Endothelial cell (in vitro differentiated cells): Measurements from ENCODE around the gene GALNT17. TPM values are rescaled to one million over a fixed set of nuclear protein-coding genes. Genes with fewer than 3 reads are reported as not detected.

Experiments
- DNase-seq: peaks from one replicate; pipeline ENCODE4 v3.0.0; 2021; ENCODE audit warnings: low spot score
- H3K27ac Mint-ChIP-seq: one replicate; pipeline ENCODE4 v1.8.0; 2021; ENCODE audit warnings: mixed read lengths, inconsistent platforms; ENCODE audit not compliant: unreplicated experiment
- H3K27me3 Mint-ChIP-seq: one replicate; pipeline ENCODE4 v1.8.0; 2021; ENCODE audit warnings: mild to moderate bottlenecking, moderate library complexity, mixed read lengths, inconsistent platforms; ENCODE audit not compliant: unreplicated experiment
- H3K36me3 Mint-ChIP-seq: one replicate; pipeline ENCODE4 v1.8.0; 2021; ENCODE audit warnings: mild to moderate bottlenecking, low read depth, mixed read lengths, inconsistent platforms; ENCODE audit not compliant: unreplicated experiment
- H3K4me1 Mint-ChIP-seq: one replicate; pipeline ENCODE4 v1.8.0; 2021; ENCODE audit warnings: mild to moderate bottlenecking, mixed read lengths, inconsistent platforms; ENCODE audit not compliant: unreplicated experiment
- H3K4me3 Mint-ChIP-seq: one replicate; pipeline ENCODE4 v1.8.0; 2021; ENCODE audit warnings: mild to moderate bottlenecking, mixed read lengths, inconsistent platforms; ENCODE audit not compliant: unreplicated experiment
- H3K9me3 Mint-ChIP-seq: one replicate; pipeline ENCODE4 v1.8.0; 2021; ENCODE audit warnings: mixed read lengths, inconsistent platforms; ENCODE audit not compliant: unreplicated experiment
- total RNA-seq: library from RNA; stranded (reverse); fragmentation: NEBNext Ultra II Directional; extraction: Animal tissue kit (Norgen Biotek cat#: 25700); gene quantifications from one replicate; pipeline ENCODE4 v1.2.1, GENCODE V29; 2021; ENCODE audit not compliant: unreplicated experiment
- TF ChIP-seq, protein P1 (sequence below): fragments of 200-600 bp; sonication (generic); IDR thresholded peaks from one replicate; pipeline ENCODE4 v1.5.0; 2021; ENCODE audit warnings: antibody characterized with exemption; ENCODE audit not compliant: unreplicated experiment

Gene GALNT17
- total RNA-seq, 1 donor from 2014 or later = 0.38 TPM

- H3K4me1 Mint-ChIP-seq = no peaks in the 10 kb centered on the region
- H3K9me3 Mint-ChIP-seq = peaks cover 18% of the 10 kb centered on the region
- no peak for DNase-seq
- H3K27ac Mint-ChIP-seq = no peak overlapping the region
- H3K36me3 Mint-ChIP-seq = peaks cover 5% of the 10 kb centered on the region
- TF ChIP-seq, protein P1, sequence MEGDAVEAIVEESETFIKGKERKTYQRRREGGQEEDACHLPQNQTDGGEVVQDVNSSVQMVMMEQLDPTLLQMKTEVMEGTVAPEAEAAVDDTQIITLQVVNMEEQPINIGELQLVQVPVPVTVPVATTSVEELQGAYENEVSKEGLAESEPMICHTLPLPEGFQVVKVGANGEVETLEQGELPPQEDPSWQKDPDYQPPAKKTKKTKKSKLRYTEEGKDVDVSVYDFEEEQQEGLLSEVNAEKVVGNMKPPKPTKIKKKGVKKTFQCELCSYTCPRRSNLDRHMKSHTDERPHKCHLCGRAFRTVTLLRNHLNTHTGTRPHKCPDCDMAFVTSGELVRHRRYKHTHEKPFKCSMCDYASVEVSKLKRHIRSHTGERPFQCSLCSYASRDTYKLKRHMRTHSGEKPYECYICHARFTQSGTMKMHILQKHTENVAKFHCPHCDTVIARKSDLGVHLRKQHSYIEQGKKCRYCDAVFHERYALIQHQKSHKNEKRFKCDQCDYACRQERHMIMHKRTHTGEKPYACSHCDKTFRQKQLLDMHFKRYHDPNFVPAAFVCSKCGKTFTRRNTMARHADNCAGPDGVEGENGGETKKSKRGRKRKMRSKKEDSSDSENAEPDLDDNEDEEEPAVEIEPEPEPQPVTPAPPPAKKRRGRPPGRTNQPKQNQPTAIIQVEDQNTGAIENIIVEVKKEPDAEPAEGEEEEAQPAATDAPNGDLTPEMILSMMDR = no peak
- H3K4me3 Mint-ChIP-seq = no peak overlapping the region
- H3K27me3 Mint-ChIP-seq = no peaks in the 10 kb centered on the region
Measured at GRCh38 chr7:71348821-71349681, 217.1 kb downstream of the GALNT17 start.

GRCh38 chr7:71349682-71350481, 217.9 kb downstream of the GALNT17 start:
- DNase-seq = no peak
- Mint-ChIP-seq H3K9me3 (peaks cover 18% of the 10 kb centered on the region), H3K27ac (no peak overlapping the region), H3K27me3 (no peaks in the 10 kb centered on the region), H3K4me3 (no peak overlapping the region), H3K4me1 (no peaks in the 10 kb centered on the region), H3K36me3 (peaks cover 5% of the 10 kb centered on the region)
- TF ChIP-seq, protein P1 = no peak

DNA sequence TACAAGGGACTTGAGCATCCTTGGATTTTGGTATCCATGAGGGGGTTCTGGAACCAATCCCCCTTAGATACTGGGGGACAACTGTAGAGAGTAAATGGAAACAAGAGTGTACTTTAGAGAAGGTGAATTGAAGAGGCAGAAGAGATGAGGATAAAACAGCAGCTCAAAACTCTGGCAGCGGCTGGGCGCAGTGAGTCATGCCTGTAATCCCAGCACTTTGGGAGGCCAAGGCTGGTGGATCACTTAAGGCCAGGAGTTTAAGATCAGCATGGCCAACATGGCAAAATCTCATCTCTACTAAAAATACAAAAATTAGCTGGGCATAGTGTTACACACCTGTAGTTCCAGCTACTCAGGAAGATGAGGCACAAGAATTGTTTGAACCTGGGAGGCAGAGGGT, 218.7 kb downstream of the GALNT17 start:
- TF ChIP-seq, protein P1 = no peak
- Mint-ChIP-seq H3K4me1 (no peaks in the 10 kb centered on the region), H3K4me3 (no peak overlapping the region), H3K36me3 (peaks cover 5% of the 10 kb centered on the region), H3K9me3 (peaks cover 18% of the 10 kb centered on the region), H3K27ac (no peak overlapping the region), H3K27me3 (no peaks in the 10 kb centered on the region)
- DNase-seq = no peak

DNA sequence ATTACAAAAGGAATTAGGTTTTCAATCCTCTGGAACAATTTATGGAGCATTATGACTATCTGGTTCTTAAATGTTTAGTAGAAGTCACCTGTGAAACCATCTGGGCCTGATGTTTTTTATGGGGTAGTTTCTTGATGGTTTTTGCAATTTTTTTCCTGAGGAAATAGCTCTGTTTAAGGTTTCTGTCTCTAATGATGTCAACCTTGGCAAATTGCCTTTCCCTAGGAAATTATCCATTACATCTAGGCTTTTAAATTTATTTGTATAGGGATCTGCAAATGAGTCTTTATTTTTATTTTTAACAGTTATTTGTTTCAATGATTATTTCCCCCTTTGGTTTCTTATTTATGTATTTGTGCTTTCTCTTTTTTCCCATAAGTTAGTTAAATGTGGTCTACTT, 222.8 kb downstream of the GALNT17 start:
- Mint-ChIP-seq H3K36me3 (peaks cover 5% of the 10 kb centered on the region), H3K9me3 (peaks cover 7% of the 10 kb centered on the region), H3K27me3 (no peaks in the 10 kb centered on the region), H3K27ac (no peak overlapping the region), H3K4me1 (no peaks in the 10 kb centered on the region), H3K4me3 (no peak overlapping the region)
- no peak for DNase-seq
- TF ChIP-seq, protein P1 = no peak
